Left hindlimb (tissue), 1 donor: ENCODE results near the gene CCNK.

ENCODE experiments used
- DNase-seq: peaks from one replicate; pipeline ENCODE4 v3.0.0-alpha.2; 2018

Gene CCNK

GRCh38 chr14:99480917-99481744, at the start of gene CCNK:
TSS of gene CCNK (plus strand) at chr14:99481409. CDS start at chr14:99492678, 11,269 bp downstream.
- peak; percentile 100 for DNase-seq

- no peak for DNase-seq
Observed at GRCh38 chr14:99431986-99432385, 49.2 kb upstream of the CCNK start.

- DNase-seq, result no peak
Observed at GRCh38 chr14:99432485-99432884, 48.7 kb upstream of the CCNK start.

- no peak for DNase-seq
Observed at GRCh38 chr14:99435327-99435726, 45.9 kb upstream of the CCNK start.

- no peak for DNase-seq
Observed at GRCh38 chr14:99436247-99437180, 44.7 kb upstream of the CCNK start.

GRCh38 chr14:99437706-99438105, 43.5 kb upstream of the CCNK start:
- no peak for DNase-seq

- no peak for DNase-seq
Observed at GRCh38 chr14:99440278-99440677, 40.9 kb upstream of the CCNK start.

- DNase-seq, result no peak
Observed at GRCh38 chr14:99441157-99441870, 39.9 kb upstream of the CCNK start.

DNA sequence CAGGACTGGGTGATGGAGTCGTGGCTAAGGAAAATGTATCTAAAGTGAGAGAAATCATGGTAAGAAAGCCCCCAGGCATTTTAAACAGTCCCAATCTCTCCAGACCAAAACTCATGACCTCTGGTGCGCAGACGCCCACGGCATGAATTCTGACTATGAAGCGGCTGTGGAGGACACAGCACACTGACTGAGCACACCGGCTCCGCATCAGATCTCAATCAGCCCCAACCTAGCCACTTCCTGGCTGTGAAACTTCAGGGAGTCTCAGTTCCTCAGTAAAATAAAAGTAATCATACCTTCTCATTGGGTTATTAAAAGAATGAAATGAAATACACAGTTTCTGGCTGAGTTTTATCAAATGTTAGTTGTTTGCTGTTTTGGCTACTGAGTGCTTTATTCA, 39.3 kb upstream of the CCNK start:
- no peak for DNase-seq

DNA sequence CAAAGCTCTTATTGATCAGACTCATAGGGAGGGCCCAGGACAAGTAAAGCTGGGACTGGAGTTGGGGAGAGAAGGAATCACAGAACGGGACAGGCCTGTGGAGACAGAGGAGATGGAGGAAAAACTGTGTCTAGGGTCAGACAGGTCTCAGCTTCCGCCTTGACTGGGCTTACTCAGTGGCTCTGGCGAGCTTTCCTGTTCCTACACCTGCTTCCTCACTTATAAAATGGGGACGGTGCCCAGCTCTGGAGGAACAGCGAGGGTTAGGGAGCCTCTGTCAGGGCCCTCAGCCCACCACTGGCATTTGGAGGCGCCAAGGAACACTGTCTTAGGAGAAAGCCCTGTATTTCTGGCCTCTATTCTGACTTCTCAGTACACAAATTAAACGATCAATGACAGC, 35.3 kb upstream of the CCNK start:
- no peak for DNase-seq

DNA sequence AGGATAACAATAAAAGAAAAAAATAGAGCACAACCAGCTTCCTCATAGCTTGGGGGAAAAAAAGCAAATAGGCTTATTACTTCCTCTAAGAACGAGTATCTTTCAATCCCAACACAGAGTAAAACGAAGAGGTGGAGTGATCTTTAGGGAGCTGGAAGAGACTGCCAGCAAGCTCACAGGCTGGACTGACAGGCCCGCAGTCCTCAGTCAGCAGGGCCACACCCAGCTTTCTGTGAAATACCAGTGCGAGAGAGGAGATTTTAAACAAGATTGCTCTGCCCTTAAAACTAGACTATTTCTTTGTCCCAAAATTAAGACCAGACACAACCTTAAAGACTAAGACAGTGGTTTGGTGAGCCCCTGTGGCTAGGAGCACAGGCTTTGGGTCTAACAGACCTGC, 33.5 kb upstream of the CCNK start:
- DNase-seq, result no peak

- DNase-seq, result no peak
Observed at GRCh38 chr14:99450266-99450665, 30.9 kb upstream of the CCNK start.

GRCh38 chr14:99451234-99451633, 30.0 kb upstream of the CCNK start:
- DNase-seq, result no peak

DNA sequence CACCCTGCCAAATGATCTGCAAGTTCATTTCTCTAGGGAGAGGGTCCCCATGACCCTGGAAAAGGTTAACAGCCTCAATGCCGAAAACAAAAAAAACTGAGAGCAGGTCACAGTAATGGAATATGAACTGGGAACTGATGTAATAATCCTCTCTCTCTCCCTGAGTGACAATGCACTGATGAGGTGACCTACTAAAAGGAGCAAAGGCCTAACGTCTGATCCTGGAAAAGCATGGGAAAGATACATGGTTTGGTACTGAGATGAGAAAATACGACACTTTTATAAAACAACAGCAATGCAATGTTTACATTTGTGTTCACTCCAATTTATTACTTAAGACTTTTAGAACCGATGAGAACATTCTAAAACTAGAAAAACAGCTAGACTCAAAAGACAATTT, 28.2 kb upstream of the CCNK start:
- DNase-seq, result no peak

GRCh38 chr14:99454246-99454645, 27.0 kb upstream of the CCNK start:
- no peak for DNase-seq

GRCh38 chr14:99459481-99460100, 21.6 kb upstream of the CCNK start:
- DNase-seq, result no peak

GRCh38 chr14:99460793-99461192, 20.4 kb upstream of the CCNK start:
- DNase-seq, result no peak

- no peak for DNase-seq
Observed at GRCh38 chr14:99461411-99462085, 19.7 kb upstream of the CCNK start.

DNA sequence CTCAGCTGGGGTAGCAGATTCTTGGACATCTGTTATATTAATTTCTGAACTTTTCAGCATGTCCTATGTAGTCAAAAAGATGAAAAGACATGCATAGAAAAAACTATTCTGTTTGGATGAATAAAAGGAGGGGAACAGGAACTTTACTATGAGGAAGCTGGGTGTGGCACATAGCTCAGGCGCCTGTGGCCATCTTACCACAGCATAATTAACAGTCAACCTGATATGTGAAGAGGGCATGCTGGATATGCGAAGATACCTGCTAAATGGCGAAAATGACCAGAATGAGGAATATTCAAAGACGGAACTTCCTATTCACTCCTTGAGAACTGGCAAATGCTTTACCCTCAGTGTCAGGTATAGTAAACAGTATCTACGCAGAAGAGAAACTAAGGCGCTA, 19.0 kb upstream of the CCNK start:
- DNase-seq, result no peak

DNA sequence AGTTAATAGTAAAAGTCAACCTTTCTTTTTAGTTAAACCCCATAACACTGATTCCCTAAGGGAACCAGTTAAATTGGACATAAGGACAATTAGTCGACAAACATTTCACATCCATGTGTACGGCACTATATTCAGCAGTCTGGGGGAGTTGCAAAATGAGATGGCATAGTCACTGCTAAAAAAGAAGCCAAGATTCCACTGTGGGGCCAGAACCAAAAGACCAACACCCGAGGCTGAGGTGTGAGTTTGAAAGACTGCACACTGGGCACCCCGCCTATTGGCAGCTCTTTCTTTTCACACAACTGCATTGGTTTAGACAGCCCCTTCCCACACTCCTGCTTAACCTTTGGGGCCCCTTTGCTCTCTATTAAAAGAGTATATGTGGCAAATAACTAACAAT, 17.2 kb upstream of the CCNK start:
- no peak for DNase-seq

DNA sequence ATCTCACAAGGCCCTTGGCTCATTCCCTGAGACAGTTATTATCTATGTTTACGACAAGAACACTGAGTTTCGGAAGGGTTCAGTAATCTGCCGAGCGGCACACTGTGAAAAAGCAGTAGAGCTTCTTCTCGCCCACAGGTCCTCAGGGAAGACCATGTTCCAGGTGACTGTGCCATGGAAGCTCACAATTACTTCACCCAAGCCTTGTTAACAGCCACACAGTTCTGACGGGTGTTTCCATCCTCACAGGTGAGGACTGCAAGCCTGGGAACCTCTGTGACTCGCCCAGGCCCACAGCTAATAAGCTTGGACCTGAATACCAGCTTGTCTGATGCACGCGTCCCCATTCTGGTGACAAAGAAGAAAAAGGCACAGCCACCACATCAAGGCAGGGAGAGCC, 15.9 kb upstream of the CCNK start:
- DNase-seq, result no peak

DNA sequence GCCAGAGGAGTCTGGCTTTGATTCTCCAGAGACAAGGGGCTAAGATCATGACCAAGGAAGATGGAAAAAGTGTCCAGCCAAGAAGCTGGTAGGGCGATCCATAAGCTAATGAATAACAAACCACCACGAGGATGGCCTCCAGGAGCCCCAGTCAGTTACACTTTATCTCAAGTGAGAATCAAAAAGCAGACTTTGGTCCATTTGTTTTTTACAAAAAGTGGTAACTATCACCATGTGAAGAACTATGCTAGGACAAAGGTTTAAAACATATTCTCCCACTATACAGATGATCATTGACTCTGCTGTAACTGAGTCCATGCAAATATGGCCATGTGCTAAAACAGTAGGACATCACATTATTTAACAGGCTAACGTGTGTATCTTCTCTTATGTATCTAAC, 14.5 kb upstream of the CCNK start:
- no peak for DNase-seq
